ENCODE data around the gene SLC7A8.

DNA sequence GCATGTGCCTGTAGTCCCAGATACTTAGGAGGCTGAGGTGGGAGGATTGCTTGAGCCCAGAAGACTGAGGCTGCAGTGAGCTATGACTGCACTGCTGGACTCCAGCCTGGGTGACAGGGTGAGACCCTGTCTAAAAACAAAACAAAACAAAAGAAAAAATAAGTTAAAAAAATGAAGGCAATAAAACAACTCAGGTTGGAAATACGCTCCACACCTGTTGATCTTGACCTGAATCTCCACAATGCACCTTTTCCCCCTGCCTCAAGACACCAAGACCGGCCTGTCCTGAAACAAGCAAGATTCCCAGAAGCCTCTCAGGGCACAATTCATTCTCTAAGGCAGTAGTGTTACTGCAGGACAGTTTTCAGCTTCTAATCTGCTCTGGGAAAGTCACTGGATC, 43.6 kb downstream of the SLC7A8 start:
- no peak for TF ChIP-seq CTCF (IDR thresholded peaks at IDR 0.05; ENCODE audit: low read depth, low read length, missing input control)
- TF ChIP-seq GABPA (IDR thresholded peaks at IDR 0.05 in 1 of 2, conservative IDR thresholded peaks at IDR 0.05 in 1 of 2): no peak
- no peak for TF ChIP-seq REST (IDR thresholded peaks at IDR 0.05)
- no peak for TF ChIP-seq SP1 (IDR thresholded peaks at IDR 0.05)
- no peak for TF ChIP-seq TAF1 (conservative IDR thresholded peaks at IDR 0.05)
- no peak for TF ChIP-seq FOXA1 (IDR thresholded peaks at IDR 0.05)
- no peak for TF ChIP-seq JUND (IDR thresholded peaks at IDR 0.05)
- TF ChIP-seq MAX (IDR thresholded peaks at IDR 0.05): no peak
- TF ChIP-seq NR2F2 (IDR thresholded peaks at IDR 0.05): no peak
- no peak for TF ChIP-seq RXRA (IDR thresholded peaks at IDR 0.05)
- TF ChIP-seq ZBTB33 (IDR thresholded peaks at IDR 0.05): no peak

Data from liver (tissue), 3 donors.